ENCODE measurements around the gene TRDN.

DNA sequence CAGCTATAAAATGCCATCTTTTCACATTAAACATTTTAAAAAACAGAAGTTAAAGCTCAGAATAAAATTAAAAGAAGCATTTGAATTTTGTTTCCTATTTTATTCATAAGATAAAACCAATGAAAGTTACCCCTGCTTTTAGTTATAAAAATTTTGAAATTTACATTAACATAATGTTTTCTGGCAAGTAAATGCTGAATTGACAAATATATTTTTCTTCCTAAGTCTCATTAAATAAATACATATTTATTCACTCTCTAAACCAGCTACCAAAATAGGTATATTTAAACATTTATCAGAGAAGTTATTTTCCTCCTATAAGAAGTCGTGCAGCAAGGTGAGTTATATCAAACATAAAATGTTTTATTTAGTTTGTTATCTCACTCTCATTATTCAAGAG, 213.6 kb downstream of the TRDN start:
- TF ChIP-seq, protein P1, sequence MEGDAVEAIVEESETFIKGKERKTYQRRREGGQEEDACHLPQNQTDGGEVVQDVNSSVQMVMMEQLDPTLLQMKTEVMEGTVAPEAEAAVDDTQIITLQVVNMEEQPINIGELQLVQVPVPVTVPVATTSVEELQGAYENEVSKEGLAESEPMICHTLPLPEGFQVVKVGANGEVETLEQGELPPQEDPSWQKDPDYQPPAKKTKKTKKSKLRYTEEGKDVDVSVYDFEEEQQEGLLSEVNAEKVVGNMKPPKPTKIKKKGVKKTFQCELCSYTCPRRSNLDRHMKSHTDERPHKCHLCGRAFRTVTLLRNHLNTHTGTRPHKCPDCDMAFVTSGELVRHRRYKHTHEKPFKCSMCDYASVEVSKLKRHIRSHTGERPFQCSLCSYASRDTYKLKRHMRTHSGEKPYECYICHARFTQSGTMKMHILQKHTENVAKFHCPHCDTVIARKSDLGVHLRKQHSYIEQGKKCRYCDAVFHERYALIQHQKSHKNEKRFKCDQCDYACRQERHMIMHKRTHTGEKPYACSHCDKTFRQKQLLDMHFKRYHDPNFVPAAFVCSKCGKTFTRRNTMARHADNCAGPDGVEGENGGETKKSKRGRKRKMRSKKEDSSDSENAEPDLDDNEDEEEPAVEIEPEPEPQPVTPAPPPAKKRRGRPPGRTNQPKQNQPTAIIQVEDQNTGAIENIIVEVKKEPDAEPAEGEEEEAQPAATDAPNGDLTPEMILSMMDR (IDR thresholded peaks at IDR 0.05) = no peak
- no peak for TF ChIP-seq POLR2A (IDR thresholded peaks at IDR 0.05)

All from esophagus squamous epithelium (tissue), 4 donors.